H1 (cell line): ENCODE results near the gene CCSER2. TPM values are rescaled to one million over a fixed set of nuclear protein-coding genes. Genes with fewer than 3 reads are reported as not detected.

Experiments used
- CHD1 ChIP-seq: IDR thresholded peaks from 2 replicates; pipeline ENCODE4 v1.6.1; 2012; ENCODE audit warnings: low read depth, low read length, improper control_type of control experiment
- CTBP2 ChIP-seq: IDR thresholded peaks from 2 replicates; pipeline ENCODE4 v1.7.0; 2011; ENCODE audit warnings: borderline replicate concordance, mild to moderate bottlenecking, moderate library complexity, mixed read lengths, low read length; ENCODE audit not compliant: insufficient read depth, insufficient read length
- EZH2 ChIP-seq: fragments of 200-600 bp; sonication (generic); IDR thresholded peaks from 2 replicates; pipeline ENCODE4 v1.7.1; 2012; ENCODE audit warnings: low read depth, mild to moderate bottlenecking, moderate library complexity, low read length, inconsistent platforms; ENCODE audit not compliant: severe bottlenecking
- KDM4A ChIP-seq: IDR thresholded peaks from one replicate; pipeline ENCODE4 v1.7.1; 2012; ENCODE audit warnings: low read depth, mild to moderate bottlenecking, moderate library complexity, low read length, inconsistent platforms; ENCODE audit not compliant: severe bottlenecking
- RBBP5 ChIP-seq: IDR thresholded peaks from 2 replicates; pipeline ENCODE4 v1.7.1; 2012; ENCODE audit warnings: low read depth, mild to moderate bottlenecking, inconsistent platforms, low read length, moderate library complexity, borderline replicate concordance
- RNF2 ChIP-seq: fragments of 200-900, 300-1000 bp; sonication (generic); IDR thresholded peaks from 2 replicates; pipeline ENCODE4 v1.7.1; 2016; ENCODE audit warnings: borderline replicate concordance, low read depth, mild to moderate bottlenecking, antibody characterized with exemption, low read length; ENCODE audit not compliant: poor library complexity, severe bottlenecking; ENCODE audit errors: missing control alignments
- polyA plus RNA-seq, 7 experiments: library from polyadenylated mRNA; depleted of rRNA in 3 of 7; stranded (reverse) in 5 of 7; unstranded in 2 of 7; fragments of >200 nt in 5 of 7; fragments of 200-250 nt in 2 of 7; gene quantifications; 1 replicate in 5 of 7; 2 replicates in 1 of 7; 4 replicates in 1 of 7; pipeline versions ENCODE4 v1.2.1 to v1.2.3, GENCODE V29; 2011 to 2013; ENCODE audit warnings: missing spikeins in 2 of 7, mixed read lengths in 2 of 7
- total RNA-seq: library from RNA; stranded (reverse); fragmentation: NEBNext Ultra II Directional; extraction: Animal tissue kit (Norgen Biotek cat#: 25700); gene quantifications from 2 replicates; pipeline ENCODE4 v1.2.1, GENCODE V29; 2021

The CCSER2 gene
- total and polyA plus RNA-seq, 2 of the 8 experiments (the other 6 are each of a cell fraction or from before 2014, with no cell fraction given) = 6.9 to 30.5 TPM

- TF ChIP-seq EZH2 = no peak
- TF ChIP-seq RNF2 = no peak
- no peak for TF ChIP-seq CHD1
- TF ChIP-seq CTBP2 = no peak
- TF ChIP-seq KDM4A = no peak
- TF ChIP-seq RBBP5 = no peak
These were observed 205.8 kb downstream of the CCSER2 start (continued) for GRCh38 chr10:84534168-84534567.
